ENCODE data around the gene TLR10. TPM values are rescaled to one million over a fixed set of nuclear protein-coding genes. Genes with fewer than 3 reads are reported as not detected.

The TLR10 gene
- total and polyA plus RNA-seq, 2 of the 13 experiments (the other 11 are each of a cell fraction or from before 2014, with no cell fraction given) = not detected

DNA sequence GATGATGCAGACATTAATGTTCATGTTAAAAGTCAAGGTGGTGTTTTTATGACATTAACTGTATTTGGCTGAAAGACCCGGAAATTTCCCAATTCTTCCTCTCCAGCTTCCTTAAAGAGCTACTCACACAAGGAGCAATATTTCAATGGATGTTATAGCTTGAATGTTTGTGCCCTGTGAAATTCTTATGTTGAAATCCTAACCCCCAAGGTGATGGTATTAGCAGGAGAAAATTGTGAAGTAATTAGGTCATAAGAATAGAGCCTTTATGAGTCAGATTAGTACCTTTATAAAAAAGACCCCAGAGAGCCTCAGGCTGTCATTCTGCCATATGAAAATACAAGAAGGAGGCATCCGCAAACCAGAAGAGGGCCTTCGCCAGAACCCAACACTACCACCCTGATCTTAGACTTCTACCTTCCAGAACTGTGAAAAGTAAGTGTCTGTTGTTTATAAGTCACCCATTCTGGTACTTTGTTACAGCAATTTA is 18.2 kb upstream of the TLR10 start:
- H3K4me2 ChIP-seq (ENCODE audit: low read depth, low read length) = no peak overlapping the region
- CTCF ChIA-PET (ENCODE audit: low intra/inter-chr PET ratio, low total read pairs) = no interaction called here

DNA sequence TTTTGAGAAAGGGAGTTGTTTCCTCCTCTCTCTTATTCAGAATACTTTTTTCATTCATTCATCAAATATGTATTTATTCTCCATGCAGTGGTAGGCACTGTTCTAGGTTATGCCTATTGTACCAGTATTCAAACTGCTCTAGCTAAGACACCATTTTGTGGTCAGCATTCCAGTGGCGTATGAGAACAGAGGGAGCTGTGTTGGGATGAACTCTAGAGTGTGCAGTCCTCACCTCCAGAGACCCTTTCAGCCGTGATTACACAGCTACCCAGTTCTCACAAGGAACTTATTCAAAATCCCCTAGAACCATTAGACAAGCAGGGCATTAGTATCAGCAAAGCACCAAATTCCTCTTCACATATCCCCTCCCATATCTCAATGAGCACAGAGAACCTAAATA is 17.6 kb upstream of the TLR10 start:
- ATAC-seq = no peak
- Histone ChIP-seq H3K36me3 (replicated peaks in 1 of 2; ENCODE audit: control insufficient read depth in 1 of 2, insufficient read depth in 2 of 2, low read length in 2 of 2) (no peaks in the 10 kb centered on the region), H4K20me1 (ENCODE audit: insufficient read depth, low read length) (no peaks in the 10 kb centered on the region), H3K4me3 (replicated peaks in 1 of 3; ENCODE audit: insufficient read depth in 1 of 3, low read depth in 2 of 3, low read length in 3 of 3) (no peak overlapping the region), H3K27me3 (ENCODE audit: control insufficient read depth in 1 of 2, insufficient read depth in 2 of 2, low read length in 2 of 2) (peaks cover 0 to 10% of the 10 kb centered on the region in 2 experiments; a peak in 2 of 5 replicates), H3K4me1 (ENCODE audit: insufficient read depth, low read length) (peaks cover 12% of the 10 kb centered on the region), H3K9me3 (ENCODE audit: low read length) (no peaks in the 10 kb centered on the region; the same call in 1 of the 2 replicates), H2AFZ (ENCODE audit: low read length) (no peak overlapping the region), H3K79me2 (ENCODE audit: insufficient read depth, low read length) (no peaks in the 10 kb centered on the region), H3K27ac (ENCODE audit: extremely low read length, insufficient read depth, low read length) (no peak overlapping the region), H3K4me2 (ENCODE audit: low read depth, low read length) (no peak overlapping the region), H3K9ac (ENCODE audit: insufficient read depth, low read depth, low read length) (no peak overlapping the region)
- in situ Hi-C loops (cut with HindIII; ENCODE audit: extremely low pct_ligation_motif_present, low pct_unique_long_range_greater_than_20kb) (no loop called here), intact Hi-C loops (cut with micrococcal nuclease; ENCODE audit: unreplicated experiment) (no loop called here)
- BruUV-seq (replicated peaks) = no TSS peak
- DNase-seq (ENCODE audit: low spot score) = no peak
- TF ChIP-seq DNMT1 (CRISPR knock-in tag; IDR thresholded peaks at IDR 0.05) (no peak), ZNF552 (CRISPR knock-in tag; IDR thresholded peaks at IDR 0.05; ENCODE audit: borderline replicate concordance) (no peak), KMT2B (CRISPR knock-in tag; IDR thresholded peaks at IDR 0.05) (no peak), POGZ (CRISPR knock-in tag; IDR thresholded peaks at IDR 0.05) (no peak), KLF13 (CRISPR knock-in tag; IDR thresholded peaks at IDR 0.05) (no peak)
- FAIRE-seq = no peak
- 5% methylated on average over 2 of the region's 2 CpGs for WGBS (ENCODE audit: low lambda C conversion rate)
- ChIA-PET CTCF (ENCODE audit: low intra/inter-chr PET ratio, low total read pairs) (no interaction called here), POLR2A (no interaction called here)

More for the DNA sequence above, 18.2 kb upstream of the TLR10 start:
- Histone ChIP-seq H3K4me3 (replicated peaks in 1 of 3; ENCODE audit: insufficient read depth in 1 of 3, low read depth in 2 of 3, low read length in 3 of 3) (no peak overlapping the region), H3K79me2 (ENCODE audit: insufficient read depth, low read length) (no peaks in the 10 kb centered on the region), H3K36me3 (replicated peaks in 1 of 2; ENCODE audit: control insufficient read depth in 1 of 2, insufficient read depth in 2 of 2, low read length in 2 of 2) (no peaks in the 10 kb centered on the region), H3K27me3 (ENCODE audit: control insufficient read depth in 1 of 2, insufficient read depth in 2 of 2, low read length in 2 of 2) (peaks cover 0 to 8% of the 10 kb centered on the region in 2 experiments; a peak in 2 of 5 replicates), H3K4me1 (ENCODE audit: insufficient read depth, low read length) (peaks cover 12% of the 10 kb centered on the region), H3K9ac (ENCODE audit: insufficient read depth, low read depth, low read length) (no peak overlapping the region), H4K20me1 (ENCODE audit: insufficient read depth, low read length) (no peaks in the 10 kb centered on the region), H3K27ac (ENCODE audit: extremely low read length, insufficient read depth, low read length) (no peak overlapping the region), H2AFZ (ENCODE audit: low read length) (no peak overlapping the region), H3K9me3 (ENCODE audit: low read length) (no peaks in the 10 kb centered on the region; the same call in 1 of the 2 replicates)
- TF ChIP-seq ATAD3A (CRISPR knock-in tag; IDR thresholded peaks at IDR 0.05) (no peak), KAT2B (IDR thresholded peaks at IDR 0.05; ENCODE audit: borderline replicate concordance, low read depth, low read length) (no peak), SMARCC2 (IDR thresholded peaks at IDR 0.05) (no peak)
- no peak for FAIRE-seq
- no peak for ATAC-seq
- BruUV-seq (replicated peaks) = no TSS peak
- POLR2A ChIA-PET = no interaction called here
- intact Hi-C loops (cut with micrococcal nuclease; ENCODE audit: unreplicated experiment) (no loop called here), in situ Hi-C loops (cut with HindIII; ENCODE audit: extremely low pct_ligation_motif_present, low pct_unique_long_range_greater_than_20kb) (no loop called here)
- 75% methylated on average over 3 of the region's 3 CpGs for WGBS (ENCODE audit: low lambda C conversion rate)
- DNase-seq (ENCODE audit: low spot score) = no peak
